Vagina (tissue), 2 donors: ENCODE data around the gene NDUFV2. TPM values are rescaled to one million over a fixed set of nuclear protein-coding genes. Genes with fewer than 3 reads are reported as not detected.

Experiments
- DNase-seq, 2 donors: peaks; one replicate each; pipeline ENCODE4 v3.0.0-alpha.2; 2017; ENCODE audit errors: extremely low spot score in 2 of 2
- H3K27ac ChIP-seq: fragments of 200-600 bp; sonication (generic); one replicate; pipeline ENCODE4 v1.5.1; 2019
- H3K27me3 ChIP-seq: fragments of 200-600 bp; sonication (generic); one replicate; pipeline ENCODE4 v1.5.1; 2019
- H3K36me3 ChIP-seq, 2 donors: fragments of 200-600 bp; sonication (generic); one replicate each; pipeline ENCODE4 v1.5.1; 2017 to 2019
- H3K4me1 ChIP-seq: fragments of 200-600 bp; sonication (generic); one replicate; pipeline ENCODE4 v1.5.1; 2019
- H3K4me3 ChIP-seq, 2 donors: fragments of 200-600 bp; sonication (generic); 1 replicate in 1 of 2; 2 replicates in 1 of 2; pipeline ENCODE4 v1.5.1; 2016 to 2019
- H3K9me3 ChIP-seq: fragments of 200-600 bp; sonication (generic); one replicate; pipeline ENCODE4 v1.5.1; 2019
- CTCF ChIP-seq, 3 experiments: fragments of 450-650 bp in 2 of 3; fragments of 200-600 bp in 1 of 3; sonication (generic) in 1 of 3; IDR thresholded peaks; one replicate each; pipeline ENCODE4 v1.5.1; 2017 to 2019; ENCODE audit warnings: antibody characterized with exemption in 3 of 3, mild to moderate bottlenecking in 2 of 3, moderate library complexity in 2 of 3
- POLR2A ChIP-seq, 2 donors: fragments of 450-650 bp; IDR thresholded peaks; one replicate each; pipeline ENCODE4 v1.6.1; 2017; ENCODE audit warnings: antibody characterized with exemption in 2 of 2, mild to moderate bottlenecking in 2 of 2, moderate library complexity in 2 of 2
- POLR2AphosphoS5 ChIP-seq, 2 donors: sonication (generic); formaldehyde crosslinking; IDR thresholded peaks; one replicate each; pipeline ENCODE4 v1.9.0; 2017; ENCODE audit warnings: antibody characterized with exemption in 2 of 2, mild to moderate bottlenecking in 2 of 2, low read depth in 1 of 2; ENCODE audit not compliant: insufficient read depth in 1 of 2
- intact Hi-C: fragments of 100-400 bp; cut with DNase I; formaldehyde crosslinking; loops from one replicate; pipeline ENCODE4 v1.15.1; 2023
- total RNA-seq: library from RNA; depleted of rRNA; stranded (reverse); fragments of >200 nt; gene quantifications from one replicate; pipeline ENCODE4 v1.2.3, GENCODE V29; 2016

Gene NDUFV2
- total RNA-seq, 1 donor from 2014 or later: 75.1 TPM

GRCh38 chr18:9115984-9116383, 13.5 kb downstream of the NDUFV2 start:
- Histone ChIP-seq H3K9me3 (no peaks in the 10 kb centered on the region), H3K4me3 (no peak overlapping the region), H3K36me3 (no peaks in the 10 kb centered on the region), H3K4me1 (peaks cover 75% of the 10 kb centered on the region), H3K27me3 (no peaks in the 10 kb centered on the region), H3K27ac (peak overlapping the region; percentile 91)
- intact Hi-C loops: no loop called here
- TF ChIP-seq POLR2AphosphoS5 (IDR thresholded peaks at IDR 0.05; ENCODE audit: insufficient read depth in 1 of 2, low read depth in 1 of 2) (no peak), CTCF (IDR thresholded peaks at IDR 0.05) (no peak), POLR2A (IDR thresholded peaks at IDR 0.05) (no peak)
- DNase-seq: no peak

- Histone ChIP-seq H3K4me3 (no peak overlapping the region), H3K4me1 (peaks cover 71% of the 10 kb centered on the region), H3K27me3 (no peaks in the 10 kb centered on the region), H3K36me3 (peaks cover 0 to 7% of the 10 kb centered on the region in 2 donors), H3K27ac (peak overlapping the region; percentile 91), H3K9me3 (no peaks in the 10 kb centered on the region)
- no peak for DNase-seq
- no peak for TF ChIP-seq CTCF (IDR thresholded peaks at IDR 0.05)
- TF ChIP-seq POLR2AphosphoS5 (IDR thresholded peaks at IDR 0.05; ENCODE audit: insufficient read depth in 1 of 2, low read depth in 1 of 2): peak in 1 of 2 donors; percentile 17
- intact Hi-C loops: no loop called here
Observed at GRCh38 chr18:9117980-9118841, 15.7 kb downstream of the NDUFV2 start.

GRCh38 chr18:9120796-9121195, 18.3 kb downstream of the NDUFV2 start:
- DNase-seq: no peak
- intact Hi-C loops: no loop called here
- peaks cover 0 to 16% of the 10 kb centered on the region in 2 donors for H3K36me3 ChIP-seq
- H3K9me3 ChIP-seq: no peaks in the 10 kb centered on the region
- no peak overlapping the region for H3K4me3 ChIP-seq
- TF ChIP-seq CTCF (IDR thresholded peaks at IDR 0.05) (no peak), POLR2AphosphoS5 (IDR thresholded peaks at IDR 0.05; ENCODE audit: insufficient read depth in 1 of 2, low read depth in 1 of 2) (no peak), POLR2A (IDR thresholded peaks at IDR 0.05) (no peak)
- peak overlapping the region; percentile 35 for H3K27ac ChIP-seq
- H3K4me1 ChIP-seq: peaks cover 47% of the 10 kb centered on the region
- no peaks in the 10 kb centered on the region for H3K27me3 ChIP-seq

GRCh38 chr18:9123520-9123919, 21.0 kb downstream of the NDUFV2 start:
- no peaks in the 10 kb centered on the region for H3K27me3 ChIP-seq
- no peak overlapping the region for H3K27ac ChIP-seq
- intact Hi-C loops: no loop called here

More at GRCh38 chr18:9123520-9123919, 21.0 kb downstream of the NDUFV2 start:
- DNase-seq: no peak
- H3K4me3 ChIP-seq: no peak overlapping the region
- peaks cover 0 to 31% of the 10 kb centered on the region in 2 donors for H3K36me3 ChIP-seq
- H3K9me3 ChIP-seq: no peaks in the 10 kb centered on the region
- peaks cover 26% of the 10 kb centered on the region for H3K4me1 ChIP-seq
- TF ChIP-seq CTCF (IDR thresholded peaks at IDR 0.05) (no peak), POLR2A (IDR thresholded peaks at IDR 0.05) (no peak), POLR2AphosphoS5 (IDR thresholded peaks at IDR 0.05; ENCODE audit: insufficient read depth in 1 of 2, low read depth in 1 of 2) (no peak)
